HTERT RPE-1 (cell line): ENCODE measurements around the gene VMAC.

Experiments
- in situ Hi-C: fragments of 300-500 bp; cut with MboI; formaldehyde crosslinking; loops from 4 replicates; pipeline ENCODE4 v1.14.3; 2020; ENCODE audit warnings: low sequenced_read_pairs

Gene VMAC

GRCh38 chr19:5903624-5904351 is 884 bp upstream of the VMAC start, which contains the start of gene NDUFA11:
NDUFA11 (minus strand) TSS chr19:5903790; CDS start chr19:5903708, 82 bp downstream.
- in situ Hi-C loops = no loop called here

- in situ Hi-C loops = no loop called here
These were observed 574 bp downstream of the VMAC start for GRCh38 chr19:5905114-5905778.

GRCh38 chr19:5907241-5907640 is 2.6 kb downstream of the VMAC start:
- in situ Hi-C loops = no loop called here

GRCh38 chr19:5908773-5909442 is 4.2 kb downstream of the VMAC start:
- in situ Hi-C loops = no loop called here

- in situ Hi-C loops = no loop called here
These were observed 5.9 kb downstream of the VMAC start for GRCh38 chr19:5910638-5910907.

- in situ Hi-C loops = no loop called here
These were observed 6.7 kb downstream of the VMAC start for GRCh38 chr19:5911366-5911765.

- in situ Hi-C loops = no loop called here
These were observed 9.2 kb downstream of the VMAC start, which contains the start of gene CAPS for GRCh38 chr19:5913739-5914357. CAPS (plus strand) TSS chr19:5914254; CDS start chr19:5914407, 153 bp downstream.

- in situ Hi-C loops = no loop called here
These were observed 9.7 kb downstream of the VMAC start for GRCh38 chr19:5914358-5914774.

GRCh38 chr19:5914946-5915781 is 10.5 kb downstream of the VMAC start:
- in situ Hi-C loops = no loop called here

- in situ Hi-C loops = no loop called here
These were observed 11.1 kb downstream of the VMAC start for GRCh38 chr19:5915782-5916165.

- in situ Hi-C loops = no loop called here
These were observed 11.6 kb downstream of the VMAC start for GRCh38 chr19:5916181-5916708.

- in situ Hi-C loops = no loop called here
These were observed 12.9 kb downstream of the VMAC start for GRCh38 chr19:5917431-5918107.

GRCh38 chr19:5918463-5919079 is 13.9 kb downstream of the VMAC start:
- in situ Hi-C loops = no loop called here

GRCh38 chr19:5921516-5922160 is 17.0 kb downstream of the VMAC start:
- in situ Hi-C loops = no loop called here

- in situ Hi-C loops = no loop called here
These were observed 17.5 kb downstream of the VMAC start for GRCh38 chr19:5922161-5922545.

GRCh38 chr19:5923356-5923755 is 18.7 kb downstream of the VMAC start:
- in situ Hi-C loops = no loop called here

GRCh38 chr19:5925830-5926427 is 21.3 kb downstream of the VMAC start:
- in situ Hi-C loops = no loop called here

GRCh38 chr19:5926641-5927440 is 22.2 kb downstream of the VMAC start:
- in situ Hi-C loops = no loop called here
